M059J (cell line): ENCODE results near the gene ZNF764. TPM values are rescaled to one million over a fixed set of nuclear protein-coding genes. Genes with fewer than 3 reads are reported as not detected.

Experiments
- total RNA-seq: library from RNA; depleted of rRNA; stranded (reverse); fragments of >200 nt; shearing (Covaris generic); gene quantifications from 2 replicates; pipeline ENCODE4 v1.2.3, GENCODE V29; 2014; rRNA removed

The ZNF764 gene
- total RNA-seq, 1 experiment from 2014 or later: 9.4 TPM

Other genes with a start within 250 kb of the ZNF764 start
- gene CD2BP2, start 203.1 kb downstream of the ZNF764 start, total RNA-seq: 34.8 and 64.7 TPM in 2 replicates
- gene TBC1D10B, start 187.9 kb downstream of the ZNF764 start, total RNA-seq: 25.6 and 45.1 TPM in 2 replicates
- not detected in 2 replicates for gene MYL11, start 183.6 kb downstream of the ZNF764 start, total RNA-seq
- gene SEPTIN1, start 175.8 kb downstream of the ZNF764 start, total RNA-seq: 0.17 TPM in 1 of 2 replicates, not detected in the other
- 5.9 and 10.6 TPM in 2 replicates for gene ZNF48, start 163.0 kb downstream of the ZNF764 start, total RNA-seq
- 7.1 and 21.8 TPM in 2 replicates for gene ZNF771, start 150.8 kb downstream of the ZNF764 start, total RNA-seq
- gene DCTPP1, start 128.3 kb downstream of the ZNF764 start, total RNA-seq: 32.2 and 42.9 TPM in 2 replicates
- 5.9 and 11.3 TPM in 2 replicates for gene SEPHS2, start 112.5 kb downstream of the ZNF764 start, total RNA-seq
- gene ITGAL, start 85.6 kb downstream of the ZNF764 start, total RNA-seq: not detected in 2 replicates
- gene ZNF768, start 31.8 kb downstream of the ZNF764 start, total RNA-seq: 30.8 and 49.9 TPM in 2 replicates
- gene ZNF747, start 23.5 kb downstream of the ZNF764 start, total RNA-seq: 3.1 and 7.5 TPM in 2 replicates
- 7.6 and 10.5 TPM in 2 replicates for gene ZNF688, start 13.3 kb upstream of the ZNF764 start, total RNA-seq
- gene ZNF785, start 27.3 kb upstream of the ZNF764 start, total RNA-seq: 4.0 and 6.3 TPM in 2 replicates
- 9.9 and 12.7 TPM in 2 replicates for gene ZNF689, start 52.0 kb upstream of the ZNF764 start, total RNA-seq
- gene PRR14, start 92.6 kb upstream of the ZNF764 start, total RNA-seq: 6.1 and 14.1 TPM in 2 replicates
- 7.5 and 14.2 TPM in 2 replicates for gene FBRS, start 100.1 kb upstream of the ZNF764 start, total RNA-seq
- 6.9 and 11.7 TPM in 2 replicates for gene SRCAP, start 140.8 kb upstream of the ZNF764 start, total RNA-seq
- 39.6 and 57.4 TPM in 2 replicates for gene PHKG2, start 190.1 kb upstream of the ZNF764 start, total RNA-seq
- gene CFAP119, start 203.7 kb upstream of the ZNF764 start, total RNA-seq: 4.8 and 5.2 TPM in 2 replicates
- 72.4 and 104 TPM in 2 replicates for gene RNF40, start 203.9 kb upstream of the ZNF764 start, total RNA-seq
- gene ZNF629, start 228.8 kb upstream of the ZNF764 start, total RNA-seq: 10.9 and 23.0 TPM in 2 replicates